ENCODE data around the gene TREX2. TPM values are rescaled to one million over a fixed set of nuclear protein-coding genes. Genes with fewer than 3 reads are reported as not detected.

The TREX2 gene
- total and polyA plus RNA-seq, 2 of the 8 experiments (the other 6 are each of a cell fraction or from before 2014, with no cell fraction given), result 0.71 to 0.80 TPM

GRCh38 chrX:153459986-153460385, 14.1 kb upstream of the TREX2 start:
- H3K23me2 ChIP-seq (ENCODE audit: low read depth, low read length), result no peaks in the 10 kb centered on the region

More at GRCh38 chrX:153459986-153460385, 14.1 kb upstream of the TREX2 start:
- no peak overlapping the region for H4K8ac ChIP-seq (ENCODE audit: extremely low read depth, insufficient read depth, low read length)
- H2BK15ac ChIP-seq (ENCODE audit: low read length), result no peak overlapping the region
- no peaks in the 10 kb centered on the region for H3K4me1 ChIP-seq (replicated peaks in 1 of 4; ENCODE audit: control insufficient read depth in 3 of 4, insufficient read depth in 4 of 4, low read length in 3 of 4)
- H3K18ac ChIP-seq (ENCODE audit: extremely low read depth, low read length), result no peak overlapping the region
- no peak overlapping the region for H2BK12ac ChIP-seq (ENCODE audit: low read depth, low read length)
- H3K4me2 ChIP-seq (ENCODE audit: insufficient read depth in 1 of 2, low read depth in 2 of 2, low read length in 2 of 2), result no peak overlapping the region
- no peak overlapping the region for H2AFZ ChIP-seq (ENCODE audit: low read length)
- no peak overlapping the region for H4K5ac ChIP-seq (ENCODE audit: insufficient read length, low read depth, low read length)
- ChIA-PET POLR2A (ENCODE audit: partially characterized antibody) (no interaction called here), CTCF (ENCODE audit: partially characterized antibody) (interaction anchor here (1.0 to 3.7 kb wide), 9 partner anchors 12 to 547 kb away, joined by 3 to 21 read pairs (median 5); partner anchors contain the start of genes HAUS7 and TREX2)
- peaks cover under 1 to 6% (median 2%) of the 10 kb centered on the region in 4 experiments; a peak in 6 of 8 replicates for H3K36me3 ChIP-seq (ENCODE audit: control insufficient read depth in 2 of 4, insufficient read depth in 4 of 4, low read length in 3 of 4)
- TF ChIP-seq CBX8 (IDR thresholded peaks at IDR 0.05; ENCODE audit: borderline replicate concordance, low read depth, low read length), result no peak
- TF ChIP-seq MAFK (IDR thresholded peaks at IDR 0.05; ENCODE audit: low read depth, low read length), result no peak
- TF ChIP-seq ATF3 (IDR thresholded peaks at IDR 0.05; ENCODE audit: insufficient read depth, low read depth, low read length), result no peak
- TF ChIP-seq EP300 (IDR thresholded peaks at IDR 0.05; ENCODE audit: borderline replicate concordance in 1 of 2, low read depth in 2 of 2, low read length in 2 of 2), result no peak
- no peak for TF ChIP-seq SIRT6 (IDR thresholded peaks at IDR 0.05; ENCODE audit: low read length)
- no peak for TF ChIP-seq POLR2AphosphoS5 (IDR thresholded peaks at IDR 0.05; ENCODE audit: low read depth, low read length)
- TF ChIP-seq TEAD4 (IDR thresholded peaks at IDR 0.05; ENCODE audit: low read depth, low read length), result no peak
- TF ChIP-seq TBP (IDR thresholded peaks at IDR 0.05; ENCODE audit: low read depth, low read length), result no peak
- no peak for TF ChIP-seq MAX (IDR thresholded peaks at IDR 0.05)
- H3K4me3 ChIP-seq (ENCODE audit: extremely low read depth in 1 of 4, insufficient read depth in 2 of 4, low read depth in 3 of 4, low read length in 4 of 4), result no peak overlapping the region
- H3K9ac ChIP-seq (replicated peaks in 1 of 4; ENCODE audit: extremely low read depth in 1 of 4, low read depth in 3 of 4, low read length in 3 of 4), result no peak overlapping the region
- H4K91ac ChIP-seq (replicated peaks; ENCODE audit: insufficient read length, low read length), result no peak overlapping the region
- WGBS, 2 experiments (ENCODE audit: extremely low coverage in 1 of 2, insufficient coverage in 1 of 2, insufficient read length in 1 of 2, insufficient replicate concordance in 2 of 2, low coverage in 1 of 2, low lambda C conversion rate in 2 of 2, missing lambda C conversion rate in 1 of 2), result 97% methylated on average over 4 of the region's 4 CpGs; no CpG with 5 or more reads in 1 of the 2 experiments
- no peak overlapping the region for H3K14ac ChIP-seq (ENCODE audit: insufficient read length)
- H2BK20ac ChIP-seq (ENCODE audit: low read length), result no peak overlapping the region
- no peak overlapping the region for H2AK5ac ChIP-seq (ENCODE audit: low read depth, low read length)
- H4K20me1 ChIP-seq (replicated peaks in 1 of 2; ENCODE audit: control insufficient read depth in 1 of 2, insufficient read depth in 2 of 2, low read length in 2 of 2), result peaks cover 0 to 2% of the 10 kb centered on the region in 2 experiments
- no peaks in the 10 kb centered on the region for H3K9me3 ChIP-seq (ENCODE audit: insufficient read depth in 2 of 2, low read depth in 1 of 2, low read length in 1 of 2)
- no peak for DNase-seq (ENCODE audit: low read depth in 1 of 2, low spot score in 2 of 2)
- no peak overlapping the region for H3K56ac ChIP-seq (replicated peaks; ENCODE audit: insufficient read length, low read depth, low read length)
- FAIRE-seq, result no peak
- H3K23ac ChIP-seq (ENCODE audit: insufficient read length), result no peak overlapping the region
- H3K79me2 ChIP-seq (ENCODE audit: control insufficient read depth in 1 of 2, insufficient read depth in 2 of 2, low read length in 2 of 2), result no peaks in the 10 kb centered on the region
- no peak overlapping the region for H3K27ac ChIP-seq (ENCODE audit: low read depth, low read length)
- no peak overlapping the region for H2BK120ac ChIP-seq (replicated peaks; ENCODE audit: low read depth, low read length)
- H3K27me3 ChIP-seq (replicated peaks in 1 of 4; ENCODE audit: control insufficient read depth in 3 of 4, extremely low read depth in 1 of 4, insufficient read depth in 3 of 4, low read length in 3 of 4), result no peaks in the 10 kb centered on the region
- H2BK5ac ChIP-seq (ENCODE audit: low read depth, low read length), result no peak overlapping the region
- no peaks in the 10 kb centered on the region for H3K79me1 ChIP-seq (ENCODE audit: low read depth, low read length)
- H3K4ac ChIP-seq (replicated peaks; ENCODE audit: insufficient read length, low read depth, low read length), result no peak overlapping the region

All from H1 (cell line).